ENCODE results near the gene TENT4A.

The TENT4A gene

DNA sequence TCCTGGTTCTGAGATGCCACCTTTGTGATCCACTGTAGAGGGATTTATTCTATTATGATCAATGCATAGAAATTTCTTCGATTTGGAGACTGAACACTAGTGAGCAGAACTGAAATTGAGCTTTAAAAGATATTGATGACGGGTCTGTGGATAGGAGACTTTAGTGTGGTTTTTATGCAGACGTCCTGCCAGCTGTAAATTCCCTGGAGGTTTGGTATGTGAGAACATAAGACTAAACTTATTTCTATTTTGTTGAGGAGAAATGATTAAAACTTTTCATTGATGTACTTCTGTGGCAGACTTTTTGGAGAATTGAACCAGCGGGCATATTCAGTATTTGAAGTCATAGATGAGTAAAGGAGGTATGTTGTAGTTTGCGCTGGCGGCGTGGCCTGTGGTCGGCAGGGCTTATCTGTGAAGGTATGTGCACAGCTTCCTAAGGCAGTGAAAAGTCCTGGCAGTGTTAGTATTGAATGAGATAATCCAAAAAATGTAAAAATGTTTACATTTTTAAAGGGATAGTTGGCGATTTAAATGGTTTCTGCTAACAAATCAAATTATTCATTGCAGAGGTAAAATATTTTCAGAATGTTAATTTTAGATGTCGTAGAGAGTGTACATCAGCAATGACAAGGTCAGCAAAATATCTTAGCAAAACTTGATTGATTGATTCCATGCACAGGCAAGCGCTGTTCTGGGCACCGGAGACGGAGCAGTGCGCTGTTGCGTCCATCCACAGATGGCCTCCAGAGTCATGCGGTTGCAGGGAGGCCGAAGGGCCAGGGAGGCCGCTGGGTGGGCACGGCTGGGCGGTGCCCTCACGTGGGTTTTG, 20.4 kb downstream of the TENT4A start:
- no peak for DNase-seq

GRCh38 chr5:6734243-6734700, 21.0 kb downstream of the TENT4A start:
- no peak for DNase-seq

DNA sequence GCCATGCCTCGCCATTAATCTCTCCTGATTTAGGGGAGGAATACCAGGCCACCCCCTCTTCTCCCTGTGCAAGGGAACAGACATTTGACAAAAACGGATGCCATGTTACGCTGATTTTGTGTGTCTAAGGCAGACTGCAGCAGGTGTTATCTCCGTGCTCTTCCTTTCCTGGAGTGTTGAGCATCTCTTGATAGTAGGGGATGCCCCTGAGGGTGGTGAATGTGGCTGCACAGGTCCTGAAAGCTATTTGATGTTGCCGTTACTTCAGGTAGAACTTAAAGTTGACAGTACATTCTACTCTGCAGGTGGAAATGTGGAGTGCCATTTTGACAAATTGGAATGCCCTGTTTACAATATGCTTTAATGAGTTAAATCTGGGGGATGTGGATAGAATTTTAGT, 21.5 kb downstream of the TENT4A start:
- DNase-seq = no peak

DNA sequence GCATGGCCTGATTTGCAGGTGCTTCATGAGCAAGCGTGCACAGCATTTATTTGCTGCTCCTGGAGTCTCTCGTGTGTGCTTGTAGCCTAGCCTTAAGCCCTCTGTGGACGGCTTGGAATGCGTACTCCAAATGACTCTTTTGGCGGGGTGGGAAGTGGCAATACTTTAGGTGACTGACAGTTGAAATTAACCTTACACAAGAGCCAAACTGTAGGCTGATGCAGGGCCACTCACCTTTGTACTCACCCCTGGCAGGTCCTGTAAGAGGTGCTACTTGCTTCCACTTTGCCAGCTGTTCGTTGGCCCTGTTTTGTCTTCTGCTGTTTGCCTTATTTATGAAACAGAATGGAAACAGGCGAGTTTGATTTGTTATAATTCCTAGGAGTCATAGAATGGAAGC, 22.9 kb downstream of the TENT4A start:
- DNase-seq = no peak

- no peak for DNase-seq
Observed at GRCh38 chr5:6736524-6737042, 23.4 kb downstream of the TENT4A start.

DNA sequence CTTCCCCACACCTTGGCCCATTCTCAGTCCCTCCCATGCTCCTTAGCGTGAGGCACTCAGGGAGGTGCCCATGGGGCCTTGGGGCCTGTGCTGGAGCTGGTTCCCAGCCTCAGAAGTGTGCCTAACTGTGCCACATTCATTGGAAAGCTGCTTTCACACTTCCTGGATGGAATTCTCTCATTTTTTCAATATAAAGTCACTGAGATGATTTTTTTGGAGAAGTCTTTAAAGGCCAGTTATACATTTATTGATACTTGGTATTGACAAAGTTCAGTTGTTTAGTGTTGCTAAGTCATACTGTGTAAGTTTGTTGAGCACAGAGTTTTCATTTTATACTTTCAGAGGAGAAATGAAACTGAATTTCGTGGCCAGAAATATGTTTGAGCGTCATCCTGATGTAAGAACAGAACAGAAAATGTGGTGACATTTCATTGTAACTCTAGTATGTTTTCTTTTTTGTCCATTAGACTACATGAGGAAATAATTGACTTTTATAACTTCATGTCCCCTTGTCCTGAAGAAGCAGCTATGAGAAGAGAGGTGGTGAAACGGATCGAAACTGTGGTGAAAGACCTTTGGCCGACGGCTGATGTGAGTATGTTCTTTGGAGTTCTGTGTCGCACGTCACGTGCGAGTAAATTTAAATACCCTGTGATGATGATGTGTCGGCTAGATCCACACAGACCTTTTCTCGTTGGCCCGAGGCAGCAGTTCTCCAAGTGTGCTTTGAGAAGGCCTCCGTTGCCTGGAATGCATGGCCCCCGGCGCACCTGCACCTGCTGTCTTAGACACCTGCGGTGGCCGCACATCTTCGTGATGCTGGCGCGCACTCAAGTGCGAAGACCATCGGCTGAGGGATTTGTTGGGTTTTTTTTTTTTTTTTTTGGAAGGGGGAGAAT, 24.1 kb downstream of the TENT4A start:
- DNase-seq = no peak

DNA sequence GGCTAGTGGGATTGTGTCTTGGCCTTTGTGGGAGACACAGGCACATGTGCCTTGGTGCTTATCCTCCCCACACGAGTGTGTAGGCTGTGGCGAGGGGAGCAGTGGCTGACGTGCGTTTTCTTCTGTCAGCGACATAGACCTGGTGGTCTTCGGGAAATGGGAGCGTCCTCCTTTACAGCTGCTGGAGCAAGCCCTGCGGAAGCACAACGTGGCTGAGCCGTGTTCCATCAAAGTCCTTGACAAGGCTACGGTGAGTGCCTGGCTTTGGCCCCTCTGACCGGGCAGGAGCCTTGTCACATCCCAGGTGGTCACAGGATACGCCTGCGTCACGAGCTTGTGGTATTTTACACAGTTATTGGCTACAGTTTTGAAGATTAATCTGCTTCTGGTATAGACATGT, 26.4 kb downstream of the TENT4A start:
- DNase-seq = no peak

DNA sequence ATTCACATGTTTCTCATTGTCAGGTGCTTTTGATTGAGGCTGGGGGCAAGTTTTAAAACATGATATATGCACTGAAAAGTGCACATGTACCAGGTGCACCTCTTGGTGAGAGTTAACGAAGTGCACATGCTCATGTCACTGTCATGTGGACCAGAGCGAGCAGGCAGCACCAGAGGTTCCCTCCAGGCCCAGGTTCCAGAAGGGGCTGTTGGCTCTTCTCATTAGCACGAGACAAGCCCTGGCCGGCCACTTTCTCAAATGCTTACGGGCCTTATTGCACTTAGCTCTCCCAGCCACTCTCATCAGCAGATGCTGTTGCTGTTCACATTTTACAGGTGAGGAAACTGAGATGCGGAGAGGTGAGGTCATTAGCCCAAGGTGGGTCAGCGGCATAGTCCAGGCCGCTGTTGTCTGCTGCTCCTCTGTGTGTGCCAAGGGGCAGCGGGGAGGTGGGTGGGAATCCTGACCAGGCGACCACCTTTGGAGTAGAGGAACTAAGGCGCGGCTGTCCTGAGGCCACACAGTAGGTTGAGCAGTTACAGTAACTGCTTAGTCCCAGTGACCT, 27.4 kb downstream of the TENT4A start:
- DNase-seq = no peak

- DNase-seq = no peak
Observed at GRCh38 chr5:6742081-6742758, 29.0 kb downstream of the TENT4A start.

DNA sequence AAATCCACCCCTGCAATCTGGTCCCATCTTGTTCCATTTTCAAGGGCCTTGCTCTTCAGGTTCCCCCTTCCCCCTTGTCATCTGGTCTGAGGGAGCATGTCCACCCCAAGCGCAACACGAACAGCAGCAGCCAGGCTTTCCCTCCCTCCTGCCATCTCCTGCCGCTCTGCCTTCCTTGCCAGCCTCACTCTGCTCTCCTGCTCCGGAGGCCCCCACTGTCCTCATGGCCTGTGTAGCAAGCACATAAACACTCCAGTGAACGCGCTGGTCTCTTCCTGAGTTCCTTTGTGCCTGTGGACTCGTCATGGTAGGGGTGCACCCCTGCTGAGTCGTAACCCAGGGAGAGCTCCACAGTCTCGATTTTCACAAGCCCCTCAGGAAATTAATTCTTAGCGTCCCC, 29.9 kb downstream of the TENT4A start:
- DNase-seq = no peak

GRCh38 chr5:6744841-6745705, 31.8 kb downstream of the TENT4A start:
- DNase-seq = no peak

DNA sequence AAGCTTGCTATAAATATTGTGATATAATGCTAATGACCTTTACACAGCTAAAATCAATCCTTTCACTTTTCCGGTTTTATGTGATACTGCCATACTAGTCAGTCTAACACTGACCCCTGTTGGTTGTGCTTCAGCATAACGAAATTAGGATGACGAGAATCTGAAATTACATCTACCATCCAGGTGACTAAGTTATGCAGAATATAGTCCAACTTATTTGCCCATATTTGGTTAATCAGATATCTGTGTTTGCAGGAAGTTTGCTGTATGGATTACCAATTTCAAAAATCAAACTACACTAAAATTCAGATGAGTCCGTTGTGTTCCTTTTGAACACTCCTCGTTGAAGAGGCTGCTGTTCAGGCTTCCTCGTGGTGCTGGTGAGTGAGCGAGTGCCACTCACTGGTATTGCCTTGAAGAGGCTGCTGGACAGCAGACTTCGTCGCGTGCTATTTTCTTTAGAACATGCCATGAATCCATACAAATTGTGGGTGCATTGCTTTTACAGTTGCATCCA, 32.5 kb downstream of the TENT4A start:
- no peak for DNase-seq

DNA sequence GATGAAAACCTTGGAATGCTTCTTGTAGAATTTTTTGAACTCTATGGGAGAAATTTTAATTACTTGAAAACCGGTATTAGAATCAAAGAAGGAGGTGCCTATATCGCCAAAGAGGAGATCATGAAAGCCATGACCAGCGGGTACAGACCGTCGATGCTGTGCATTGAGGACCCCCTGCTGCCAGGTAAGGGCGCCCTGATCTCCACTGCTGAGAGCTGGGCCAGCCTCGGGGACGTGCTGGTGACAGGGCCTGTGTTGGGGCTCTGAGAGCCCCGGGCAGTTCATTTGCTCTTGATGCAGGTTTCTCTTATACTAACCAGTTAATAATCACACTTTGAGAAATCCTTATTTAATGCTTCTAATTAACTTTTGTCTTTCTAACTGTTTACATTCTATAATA, 33.0 kb downstream of the TENT4A start:
- no peak for DNase-seq

GRCh38 chr5:6747103-6747502, 33.9 kb downstream of the TENT4A start:
- DNase-seq = no peak

- DNase-seq = no peak
Observed at GRCh38 chr5:6748142-6748541, 34.9 kb downstream of the TENT4A start.

GRCh38 chr5:6749026-6749716, 35.9 kb downstream of the TENT4A start:
- no peak for DNase-seq

- DNase-seq = no peak
Observed at GRCh38 chr5:6750142-6750840, 37.1 kb downstream of the TENT4A start.

DNA sequence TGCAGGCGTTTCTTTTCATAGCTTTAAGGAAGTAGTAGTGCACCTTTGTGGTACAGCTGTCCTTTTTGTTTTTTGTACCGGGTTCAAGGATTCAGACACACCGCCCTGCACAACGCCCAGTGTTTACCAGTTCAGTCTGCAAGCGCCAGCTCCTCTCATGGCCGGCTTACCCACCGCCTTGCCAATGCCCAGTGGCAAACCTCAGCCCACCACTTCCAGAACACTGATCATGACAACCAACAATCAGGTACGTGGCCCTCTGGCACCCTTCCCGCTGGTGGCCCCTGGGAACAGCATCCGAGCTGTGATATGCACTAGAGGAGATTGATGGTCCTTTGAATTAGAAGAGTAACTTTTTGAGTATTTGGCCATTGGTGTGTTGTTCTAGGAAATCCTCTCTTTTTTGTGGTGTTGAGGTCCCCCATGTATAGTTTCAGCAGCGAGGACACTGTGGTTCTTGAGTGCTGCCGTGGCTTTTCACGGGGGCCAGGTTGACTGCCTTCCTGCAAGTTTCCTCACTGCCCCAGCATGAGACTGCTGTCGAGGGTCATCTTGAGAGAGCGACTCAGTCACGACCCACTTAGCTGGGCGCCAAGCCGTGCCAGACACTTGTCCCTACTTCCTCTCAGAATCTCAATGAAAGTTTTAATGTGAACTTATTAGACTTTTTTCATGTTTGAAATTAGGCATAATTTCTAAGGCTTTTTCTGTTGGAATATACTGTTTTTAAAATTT, 37.9 kb downstream of the TENT4A start:
- no peak for DNase-seq

DNA sequence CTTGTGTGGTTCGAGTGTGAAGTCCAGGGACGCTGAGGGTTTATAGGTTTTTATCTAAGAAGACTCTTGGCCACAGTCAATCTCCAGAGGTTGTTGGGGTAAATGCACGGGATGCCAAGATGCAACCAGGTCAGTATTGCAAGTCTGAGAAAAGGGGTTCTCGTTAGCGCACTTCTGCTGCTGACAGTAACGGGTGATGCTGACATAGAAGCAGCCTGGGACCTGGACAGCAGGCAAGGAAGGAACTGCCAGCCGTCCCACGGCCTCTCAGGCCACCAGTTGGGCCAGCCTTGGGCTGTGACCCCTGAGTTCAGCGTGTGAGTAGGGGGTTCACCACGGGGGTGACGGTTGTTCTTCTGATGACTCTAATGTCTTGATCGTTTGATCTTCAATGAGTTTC, 39.0 kb downstream of the TENT4A start:
- no peak for DNase-seq

- no peak for DNase-seq
Observed at GRCh38 chr5:6752782-6753181, 39.5 kb downstream of the TENT4A start.

Data from stimulated activated CD4-positive, alpha-beta T cell treated with anti-CD3 and anti-CD28 coated beads, Interleukin-2, amount 100 ng/mL, for 24 hours (primary cell).